HL-60 (cell line): Measurements from ENCODE around the gene ANAPC5.

Experiments used
- POLR2AphosphoS5 ChIP-seq: IDR thresholded peaks from 2 replicates; pipeline ENCODE4 v1.6.1; 2012; ENCODE audit warnings: low read depth
- TF ChIP-seq, protein P1 (sequence below): IDR thresholded peaks from 2 replicates; pipeline ENCODE4 v1.6.1; 2012; ENCODE audit warnings: low read depth; ENCODE audit not compliant: insufficient replicate concordance
- TF ChIP-seq, protein P2 (sequence below): IDR thresholded peaks from one replicate; pipeline ENCODE4 v1.5.1; 2011; ENCODE audit warnings: low read length, control low read depth, inconsistent platforms; ENCODE audit not compliant: insufficient read depth

DNA sequence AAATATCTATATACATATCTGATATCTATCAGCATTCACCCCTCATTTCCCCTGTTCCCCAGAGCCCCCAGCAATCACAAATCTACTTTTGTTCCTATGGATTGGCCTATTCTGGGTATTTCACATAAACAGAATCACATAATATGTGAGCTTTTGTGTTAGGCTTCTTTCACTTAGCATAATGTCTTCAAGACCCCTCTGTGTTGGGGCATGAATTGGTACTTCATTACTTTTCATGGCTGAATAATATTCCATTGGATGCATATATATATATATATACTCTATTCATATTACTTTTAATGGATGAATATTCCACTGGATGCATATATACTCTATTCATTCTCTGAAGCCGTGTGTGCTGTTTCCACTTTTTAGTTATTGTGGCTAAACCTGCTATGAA, 84.4 kb downstream of the ANAPC5 start:
- TF ChIP-seq, protein P1, sequence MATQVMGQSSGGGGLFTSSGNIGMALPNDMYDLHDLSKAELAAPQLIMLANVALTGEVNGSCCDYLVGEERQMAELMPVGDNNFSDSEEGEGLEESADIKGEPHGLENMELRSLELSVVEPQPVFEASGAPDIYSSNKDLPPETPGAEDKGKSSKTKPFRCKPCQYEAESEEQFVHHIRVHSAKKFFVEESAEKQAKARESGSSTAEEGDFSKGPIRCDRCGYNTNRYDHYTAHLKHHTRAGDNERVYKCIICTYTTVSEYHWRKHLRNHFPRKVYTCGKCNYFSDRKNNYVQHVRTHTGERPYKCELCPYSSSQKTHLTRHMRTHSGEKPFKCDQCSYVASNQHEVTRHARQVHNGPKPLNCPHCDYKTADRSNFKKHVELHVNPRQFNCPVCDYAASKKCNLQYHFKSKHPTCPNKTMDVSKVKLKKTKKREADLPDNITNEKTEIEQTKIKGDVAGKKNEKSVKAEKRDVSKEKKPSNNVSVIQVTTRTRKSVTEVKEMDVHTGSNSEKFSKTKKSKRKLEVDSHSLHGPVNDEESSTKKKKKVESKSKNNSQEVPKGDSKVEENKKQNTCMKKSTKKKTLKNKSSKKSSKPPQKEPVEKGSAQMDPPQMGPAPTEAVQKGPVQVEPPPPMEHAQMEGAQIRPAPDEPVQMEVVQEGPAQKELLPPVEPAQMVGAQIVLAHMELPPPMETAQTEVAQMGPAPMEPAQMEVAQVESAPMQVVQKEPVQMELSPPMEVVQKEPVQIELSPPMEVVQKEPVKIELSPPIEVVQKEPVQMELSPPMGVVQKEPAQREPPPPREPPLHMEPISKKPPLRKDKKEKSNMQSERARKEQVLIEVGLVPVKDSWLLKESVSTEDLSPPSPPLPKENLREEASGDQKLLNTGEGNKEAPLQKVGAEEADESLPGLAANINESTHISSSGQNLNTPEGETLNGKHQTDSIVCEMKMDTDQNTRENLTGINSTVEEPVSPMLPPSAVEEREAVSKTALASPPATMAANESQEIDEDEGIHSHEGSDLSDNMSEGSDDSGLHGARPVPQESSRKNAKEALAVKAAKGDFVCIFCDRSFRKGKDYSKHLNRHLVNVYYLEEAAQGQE, result no peak
- TF ChIP-seq, protein P2, sequence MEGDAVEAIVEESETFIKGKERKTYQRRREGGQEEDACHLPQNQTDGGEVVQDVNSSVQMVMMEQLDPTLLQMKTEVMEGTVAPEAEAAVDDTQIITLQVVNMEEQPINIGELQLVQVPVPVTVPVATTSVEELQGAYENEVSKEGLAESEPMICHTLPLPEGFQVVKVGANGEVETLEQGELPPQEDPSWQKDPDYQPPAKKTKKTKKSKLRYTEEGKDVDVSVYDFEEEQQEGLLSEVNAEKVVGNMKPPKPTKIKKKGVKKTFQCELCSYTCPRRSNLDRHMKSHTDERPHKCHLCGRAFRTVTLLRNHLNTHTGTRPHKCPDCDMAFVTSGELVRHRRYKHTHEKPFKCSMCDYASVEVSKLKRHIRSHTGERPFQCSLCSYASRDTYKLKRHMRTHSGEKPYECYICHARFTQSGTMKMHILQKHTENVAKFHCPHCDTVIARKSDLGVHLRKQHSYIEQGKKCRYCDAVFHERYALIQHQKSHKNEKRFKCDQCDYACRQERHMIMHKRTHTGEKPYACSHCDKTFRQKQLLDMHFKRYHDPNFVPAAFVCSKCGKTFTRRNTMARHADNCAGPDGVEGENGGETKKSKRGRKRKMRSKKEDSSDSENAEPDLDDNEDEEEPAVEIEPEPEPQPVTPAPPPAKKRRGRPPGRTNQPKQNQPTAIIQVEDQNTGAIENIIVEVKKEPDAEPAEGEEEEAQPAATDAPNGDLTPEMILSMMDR, result no peak
- no peak for TF ChIP-seq POLR2AphosphoS5
